ENCODE data around the gene PRADC1.

PRADC1 gene

DNA sequence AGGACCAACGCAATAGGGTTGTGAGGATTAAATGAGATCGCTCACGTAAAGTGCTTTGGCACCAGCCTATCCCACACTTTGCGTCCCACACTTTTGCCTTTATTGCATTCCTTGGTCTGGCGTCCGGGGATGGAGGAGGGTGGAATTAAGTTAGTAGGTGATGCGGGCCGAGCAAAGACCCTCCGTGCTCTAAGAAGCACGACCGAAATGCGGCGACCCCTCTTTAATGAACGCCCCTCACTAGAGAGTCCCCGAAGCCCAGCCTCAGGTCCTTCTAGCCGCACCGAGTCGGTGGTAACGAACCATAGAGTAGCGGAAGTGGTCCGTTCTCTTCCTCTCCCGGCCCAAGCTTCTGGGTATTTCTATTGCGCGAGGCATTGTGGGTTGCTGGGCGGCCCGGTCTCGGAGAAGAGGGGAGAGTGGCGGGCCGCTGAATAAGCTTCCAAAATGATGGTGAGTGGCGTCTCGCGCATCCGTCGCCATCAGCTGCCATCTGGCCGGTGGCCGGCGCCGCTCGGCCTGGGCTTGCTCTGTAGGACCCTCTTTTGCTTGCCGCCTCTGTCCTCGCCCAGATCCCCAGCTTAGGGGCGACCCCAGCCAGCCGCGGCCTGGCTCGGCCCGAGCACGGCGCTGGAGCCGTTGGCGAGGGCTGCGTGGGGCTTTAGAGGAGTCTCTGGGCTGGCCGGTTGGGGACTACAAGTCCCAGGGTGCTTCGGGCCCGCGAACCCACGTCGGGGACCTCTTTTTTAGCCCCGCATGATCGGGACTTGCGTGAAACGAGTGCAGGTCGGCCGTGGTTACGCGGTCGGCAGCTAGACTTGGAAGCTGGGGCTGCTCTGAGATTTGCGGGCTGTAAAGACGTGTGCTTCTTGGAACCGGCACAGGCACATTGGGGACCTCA lies 1.1 kb upstream of the PRADC1 start, which contains the start of gene CCT7:
TSS of gene CCT7 (plus strand) at position 377 of the 901 bp plus-strand sequence. CDS start at position 448, 71 bp downstream.
- peak; percentile 74 to 86 for DNase-seq

GRCh38 chr2:73232403-73233153 lies 461 bp downstream of the PRADC1 start:
- DNase-seq: peak in 1 of 2 experiments; percentile 31

DNA sequence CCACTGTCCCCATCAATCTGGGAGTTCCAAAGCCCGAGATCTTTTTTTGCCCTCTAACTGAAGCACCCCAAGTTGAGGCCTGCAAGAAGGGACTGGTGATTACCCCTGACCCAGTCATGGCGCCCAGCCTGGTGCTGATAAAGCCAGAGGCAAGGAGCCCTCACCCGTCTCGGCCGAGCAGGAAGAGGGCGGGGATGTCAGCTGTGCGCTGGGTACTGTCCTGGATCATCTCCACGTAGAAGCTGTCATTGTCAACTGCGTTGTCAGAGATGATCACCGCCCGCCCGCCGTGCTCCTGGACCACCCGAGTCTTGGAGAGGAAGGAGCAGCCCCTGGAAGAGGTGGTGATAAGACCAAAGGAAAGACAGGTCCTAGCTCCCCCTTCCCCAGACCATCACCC lies 4.4 kb downstream of the PRADC1 start:
- no peak for DNase-seq

- DNase-seq: no peak
Measured at GRCh38 chr2:73227086-73227485, 6.0 kb downstream of the PRADC1 start.

DNA sequence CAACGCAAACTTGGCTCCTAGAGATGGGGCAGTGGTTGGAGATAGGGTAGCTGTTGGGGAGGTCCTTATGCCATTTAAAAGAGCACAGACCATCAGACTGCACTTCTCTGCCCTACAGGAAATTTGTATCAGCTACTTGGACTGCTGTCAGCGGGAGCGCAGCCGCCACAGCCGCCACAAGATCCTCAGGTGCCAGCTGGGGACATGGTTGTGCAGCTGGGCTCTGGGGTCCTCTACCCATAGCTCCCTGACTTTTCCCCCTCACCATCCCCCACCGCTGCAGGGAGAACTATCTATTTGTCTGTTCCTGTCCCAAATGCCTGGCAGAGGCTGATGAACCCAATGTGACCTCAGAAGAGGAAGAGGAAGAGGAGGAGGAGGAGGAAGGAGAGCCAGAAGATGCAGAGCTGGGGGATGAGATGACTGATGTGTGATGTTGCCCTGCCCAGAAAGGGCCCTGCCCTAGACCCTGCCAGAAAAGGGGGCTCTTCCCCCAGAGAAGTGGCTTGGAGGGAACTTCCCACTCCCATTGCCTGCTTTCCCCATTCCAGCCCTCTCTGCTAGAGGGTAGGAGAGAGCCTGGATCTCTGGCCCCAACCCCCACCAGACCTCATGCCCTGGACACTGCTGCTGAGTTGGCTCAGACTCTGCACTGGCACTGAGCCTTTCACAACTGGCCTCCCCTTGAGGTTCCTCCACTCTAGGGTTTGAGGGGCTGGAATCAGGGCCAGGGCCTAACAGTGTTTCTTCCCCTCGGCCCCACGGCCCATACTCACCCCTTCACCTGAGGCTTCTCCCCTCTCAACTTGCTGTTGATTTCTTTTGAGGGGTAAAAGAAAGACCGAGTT lies 7.3 kb downstream of the PRADC1 start:
- DNase-seq: no peak

DNA sequence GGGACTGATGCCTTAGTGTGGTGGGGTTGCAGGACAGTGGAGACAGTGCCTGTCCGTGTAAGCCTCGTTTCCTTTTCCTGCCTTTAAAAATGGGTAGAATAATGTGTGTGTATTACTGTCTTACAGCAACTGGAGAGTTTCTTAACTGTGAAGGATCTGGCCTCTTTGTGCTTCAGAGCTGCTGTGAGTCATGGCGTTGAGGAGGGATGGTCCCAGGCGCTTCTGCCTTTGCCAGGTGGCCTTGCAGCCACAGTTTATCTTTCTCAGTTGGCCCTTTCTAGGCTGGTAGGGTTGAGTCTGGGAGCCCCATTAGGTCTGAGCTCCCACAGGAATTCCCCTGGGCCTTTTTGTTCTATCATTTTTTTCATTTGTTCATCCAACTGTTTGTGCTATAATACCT lies 9.2 kb downstream of the PRADC1 start:
- DNase-seq: no peak

DNA sequence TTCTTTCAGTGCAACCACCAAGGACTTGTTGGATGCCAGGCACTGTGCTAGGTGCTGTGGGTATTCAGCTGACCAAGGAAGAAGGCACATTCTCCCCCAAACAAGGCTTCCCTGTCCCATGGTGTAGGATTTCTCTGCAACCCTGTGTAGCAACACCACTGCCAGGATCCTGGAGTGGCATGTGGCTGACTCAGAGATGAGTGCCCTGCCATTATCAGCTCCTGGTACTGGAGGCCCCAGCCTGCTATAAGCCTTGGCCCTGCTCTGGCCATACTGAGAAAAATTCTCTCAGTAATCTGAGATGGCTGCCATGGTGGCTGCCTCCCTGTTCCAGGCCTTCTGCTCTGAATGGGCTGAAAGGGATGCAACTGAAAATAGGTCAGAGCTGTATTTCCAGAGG lies 14.7 kb downstream of the PRADC1 start:
- no peak for DNase-seq

DNA sequence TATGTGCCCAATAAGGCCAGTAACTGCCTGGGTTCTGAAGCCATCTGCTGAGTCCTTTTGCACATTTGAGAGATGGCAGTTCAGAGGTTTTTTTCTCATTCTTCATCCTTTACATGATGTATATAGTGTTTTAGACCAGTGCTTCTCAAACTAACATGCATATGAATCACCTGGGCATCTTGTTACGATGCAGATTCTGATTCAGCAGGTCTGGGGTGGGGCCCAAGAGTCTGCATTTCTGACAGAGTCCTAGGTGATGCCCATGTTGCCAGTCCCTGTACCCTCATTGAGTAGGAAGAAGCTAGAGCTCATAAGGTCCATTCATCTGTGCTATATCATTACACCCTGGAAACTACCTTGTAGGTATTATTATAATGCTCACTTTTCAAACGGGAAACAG lies 15.2 kb downstream of the PRADC1 start:
- DNase-seq: no peak

- DNase-seq: no peak
Measured at GRCh38 chr2:73217160-73217559, 15.9 kb downstream of the PRADC1 start.

GRCh38 chr2:73215254-73215653 lies 17.8 kb downstream of the PRADC1 start:
- no peak for DNase-seq

DNA sequence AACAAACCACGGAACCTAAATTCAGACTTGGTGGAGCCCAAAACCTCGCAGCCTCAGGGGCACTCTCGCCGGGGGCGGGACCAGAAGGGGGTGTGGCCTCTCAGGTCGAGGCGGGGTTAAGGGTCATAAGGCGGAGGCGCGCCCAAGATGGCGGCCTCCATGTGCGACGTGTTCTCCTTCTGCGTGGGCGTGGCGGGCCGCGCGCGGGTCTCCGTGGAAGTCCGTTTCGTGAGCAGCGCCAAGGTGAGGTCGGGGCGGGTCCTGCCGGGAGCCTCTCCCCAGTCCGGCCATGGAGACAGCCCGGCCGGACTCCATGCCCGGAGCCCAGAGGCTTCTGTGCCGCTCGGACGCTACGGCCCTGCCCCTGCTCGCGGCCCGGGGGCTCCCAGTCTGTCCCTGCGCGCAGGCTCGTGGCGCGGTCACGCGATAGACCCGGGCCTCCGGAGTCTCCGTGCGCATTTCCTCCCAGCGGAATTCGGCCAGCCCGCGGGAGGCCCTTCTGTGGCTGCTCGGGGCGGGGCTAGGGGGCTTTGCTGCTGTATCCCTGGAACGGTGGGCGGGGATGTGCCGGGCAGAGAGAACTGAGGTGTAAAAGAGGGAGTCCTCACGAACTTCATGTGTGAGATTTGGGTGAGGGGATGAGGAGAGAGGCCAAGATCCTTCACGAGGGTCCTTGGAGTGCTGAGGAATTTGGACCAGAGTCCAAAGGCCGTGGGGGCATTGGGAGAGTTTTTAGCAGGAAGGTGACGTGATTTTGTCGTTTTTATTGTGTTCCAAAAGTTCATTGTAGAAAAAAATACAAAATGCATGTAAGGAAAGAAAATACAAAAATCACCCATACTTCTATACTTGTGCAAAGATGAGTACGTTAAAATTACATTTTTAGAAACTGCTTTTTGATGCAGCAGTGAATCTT lies 18.7 kb downstream of the PRADC1 start, which contains the start of gene SMYD5:
TSS of gene SMYD5 (plus strand) at position 126 of the 916 bp plus-strand sequence. CDS start at position 148, 22 bp downstream.
- peak; percentile 90 to 91 for DNase-seq

- peak; percentile 61 to 74 for DNase-seq
Measured at GRCh38 chr2:73212448-73213176, 20.4 kb downstream of the PRADC1 start.

- no peak for DNase-seq
Measured at GRCh38 chr2:73212098-73212447, 21.0 kb downstream of the PRADC1 start.

DNA sequence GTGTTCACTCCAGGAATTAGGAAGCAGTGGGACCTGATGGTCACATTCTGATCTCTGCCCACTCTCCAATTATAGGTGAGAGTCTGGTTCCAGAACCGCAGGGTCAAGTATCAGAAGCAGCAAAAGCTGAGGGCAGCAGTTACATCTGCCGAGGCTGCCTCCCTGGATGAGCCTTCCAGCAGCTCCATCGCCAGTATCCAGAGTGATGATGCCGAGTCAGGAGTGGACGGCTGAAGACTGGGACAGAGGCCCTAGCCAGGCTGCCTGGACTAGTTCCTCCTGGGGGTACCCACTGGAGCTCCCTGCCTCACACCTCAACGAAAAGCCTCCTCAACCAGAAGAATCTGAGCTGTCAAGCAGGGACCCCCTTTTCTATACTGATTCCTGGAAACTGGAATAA lies 22.3 kb downstream of the PRADC1 start:
- DNase-seq: no peak

GRCh38 chr2:73210019-73210418 lies 23.0 kb downstream of the PRADC1 start:
- no peak for DNase-seq

DNA sequence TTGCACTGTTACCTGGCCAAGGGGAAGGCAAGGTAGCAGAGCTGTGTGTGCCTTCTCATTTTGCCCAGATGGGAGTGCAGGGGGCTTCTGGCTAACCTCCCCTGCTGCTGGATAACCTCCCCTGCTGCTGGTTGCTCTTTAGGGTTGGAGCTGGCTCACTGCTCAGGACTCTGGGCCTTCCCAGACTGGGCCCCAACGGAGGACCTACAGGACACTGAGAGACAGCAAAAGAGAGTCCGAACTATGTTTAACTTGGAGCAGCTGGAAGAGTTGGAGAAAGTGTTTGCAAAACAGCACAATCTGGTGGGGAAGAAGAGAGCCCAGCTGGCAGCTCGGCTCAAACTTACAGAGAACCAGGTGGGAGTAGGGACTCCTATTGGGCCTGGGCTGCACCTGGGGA lies 24.8 kb downstream of the PRADC1 start:
- DNase-seq: no peak

DNA sequence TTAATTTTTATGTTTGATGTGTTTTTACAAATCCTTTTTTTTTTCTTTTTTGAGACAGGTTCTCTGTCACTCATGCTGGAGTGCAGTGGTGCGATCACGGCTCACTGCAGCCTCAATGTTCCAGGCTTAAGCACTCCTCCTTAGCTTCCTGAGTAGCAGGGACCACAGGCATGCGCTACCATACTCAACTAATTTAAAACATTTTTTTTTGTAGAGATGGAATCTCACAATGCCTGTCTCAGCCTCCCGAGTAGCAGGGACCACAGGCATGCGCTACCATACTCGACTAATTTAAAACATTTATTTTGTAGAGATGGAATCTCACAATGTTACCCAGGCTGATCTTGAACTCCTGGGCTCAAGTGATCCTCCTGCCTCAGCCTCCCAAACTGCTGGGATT lies 27.4 kb downstream of the PRADC1 start:
- DNase-seq: no peak

DNA sequence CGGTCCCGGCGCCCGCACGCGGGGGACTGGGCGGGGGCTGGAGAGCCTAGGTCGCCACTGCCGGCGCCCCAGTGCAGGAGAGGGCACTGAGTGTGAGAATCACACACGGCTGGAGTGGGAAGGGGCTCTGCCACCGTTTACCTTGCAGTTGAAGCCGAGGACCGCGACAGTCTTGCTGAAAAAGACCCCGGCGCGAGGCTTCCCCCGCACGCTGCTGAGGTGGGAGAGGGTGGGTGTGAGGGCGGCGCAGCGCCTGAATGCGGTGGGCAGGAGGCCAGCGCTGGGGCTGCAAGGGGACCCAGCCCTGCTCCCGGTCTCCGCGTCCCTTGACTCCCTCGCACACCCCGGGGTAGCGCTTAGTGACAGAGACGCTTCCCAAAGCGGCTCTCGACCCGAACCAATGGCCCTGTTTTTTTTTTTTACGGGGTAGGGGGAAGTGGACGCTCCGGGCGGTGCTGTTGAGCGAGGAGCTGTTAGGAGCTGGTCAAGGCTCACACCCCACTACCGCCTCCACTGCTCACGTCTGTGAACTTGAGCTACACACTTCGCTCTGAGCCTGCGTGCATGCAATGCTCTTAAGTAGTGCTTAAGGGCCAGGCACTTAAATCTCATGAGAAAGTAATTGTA lies 29.9 kb downstream of the PRADC1 start:
- DNase-seq: no peak

DNA sequence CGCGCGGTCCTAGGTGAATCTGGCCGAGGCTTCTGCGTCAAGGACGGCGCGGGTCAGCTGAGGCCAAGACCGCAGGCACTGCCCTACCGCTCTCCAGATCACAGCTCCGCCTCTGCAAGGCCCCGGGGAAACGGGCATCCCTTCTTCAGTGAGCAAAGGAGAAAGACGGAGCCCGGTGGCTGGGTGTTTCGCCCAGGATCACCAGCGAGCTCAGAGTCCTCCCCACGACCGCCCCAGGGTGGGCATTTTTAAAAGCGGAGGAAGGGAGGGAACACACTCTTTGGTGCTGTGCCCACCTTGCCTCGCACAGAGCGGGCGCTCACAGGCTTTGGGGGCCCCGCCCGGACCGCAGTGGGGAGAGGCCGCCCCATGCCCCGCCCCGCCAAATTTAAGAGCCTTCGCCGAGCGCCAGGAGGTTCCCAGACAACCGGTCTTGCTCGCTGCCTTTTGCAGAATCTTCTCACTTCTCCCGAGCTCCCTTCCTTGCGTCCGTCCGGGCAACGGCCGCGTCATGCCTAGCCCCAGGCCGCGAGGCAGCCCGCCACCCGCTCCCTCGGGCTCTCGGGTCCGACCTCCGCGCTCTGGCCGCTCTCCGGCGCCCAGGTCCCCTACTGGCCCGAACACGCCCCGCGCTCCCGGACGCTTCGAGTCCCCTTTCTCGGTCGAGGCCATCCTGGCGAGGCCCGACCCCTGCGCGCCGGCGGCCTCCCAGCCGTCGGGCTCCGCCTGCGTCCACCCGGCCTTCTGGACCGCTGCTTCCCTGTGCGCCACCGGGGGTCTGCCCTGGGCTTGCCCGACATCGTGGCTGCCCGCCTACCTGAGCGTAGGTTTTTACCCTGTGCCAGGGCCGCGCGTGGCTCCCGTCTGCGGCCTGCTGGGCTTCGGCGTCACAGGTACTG lies 30.6 kb downstream of the PRADC1 start, which contains the start of gene NOTO:
TSS of gene NOTO (plus strand) at position 419 of the 899 bp plus-strand sequence. CDS start at position 512, 93 bp downstream.
- DNase-seq: no peak
